DMS114 treated with DMSO at 0.1 percent for 48 hours (cell line): ENCODE data around the gene NBPF10.
"Not testable (repeated sequence)": the region's sequence is repeated elsewhere in the genome, so short reads cannot be mapped to it uniquely, and the experiment has no call there.

Source experiments
- DNase-seq: peaks from one replicate; lab custom pipeline; 2025; ENCODE audit not compliant: unreplicated experiment; lab: John Stamatoyannopoulos, UW

The NBPF10 gene, protein sequence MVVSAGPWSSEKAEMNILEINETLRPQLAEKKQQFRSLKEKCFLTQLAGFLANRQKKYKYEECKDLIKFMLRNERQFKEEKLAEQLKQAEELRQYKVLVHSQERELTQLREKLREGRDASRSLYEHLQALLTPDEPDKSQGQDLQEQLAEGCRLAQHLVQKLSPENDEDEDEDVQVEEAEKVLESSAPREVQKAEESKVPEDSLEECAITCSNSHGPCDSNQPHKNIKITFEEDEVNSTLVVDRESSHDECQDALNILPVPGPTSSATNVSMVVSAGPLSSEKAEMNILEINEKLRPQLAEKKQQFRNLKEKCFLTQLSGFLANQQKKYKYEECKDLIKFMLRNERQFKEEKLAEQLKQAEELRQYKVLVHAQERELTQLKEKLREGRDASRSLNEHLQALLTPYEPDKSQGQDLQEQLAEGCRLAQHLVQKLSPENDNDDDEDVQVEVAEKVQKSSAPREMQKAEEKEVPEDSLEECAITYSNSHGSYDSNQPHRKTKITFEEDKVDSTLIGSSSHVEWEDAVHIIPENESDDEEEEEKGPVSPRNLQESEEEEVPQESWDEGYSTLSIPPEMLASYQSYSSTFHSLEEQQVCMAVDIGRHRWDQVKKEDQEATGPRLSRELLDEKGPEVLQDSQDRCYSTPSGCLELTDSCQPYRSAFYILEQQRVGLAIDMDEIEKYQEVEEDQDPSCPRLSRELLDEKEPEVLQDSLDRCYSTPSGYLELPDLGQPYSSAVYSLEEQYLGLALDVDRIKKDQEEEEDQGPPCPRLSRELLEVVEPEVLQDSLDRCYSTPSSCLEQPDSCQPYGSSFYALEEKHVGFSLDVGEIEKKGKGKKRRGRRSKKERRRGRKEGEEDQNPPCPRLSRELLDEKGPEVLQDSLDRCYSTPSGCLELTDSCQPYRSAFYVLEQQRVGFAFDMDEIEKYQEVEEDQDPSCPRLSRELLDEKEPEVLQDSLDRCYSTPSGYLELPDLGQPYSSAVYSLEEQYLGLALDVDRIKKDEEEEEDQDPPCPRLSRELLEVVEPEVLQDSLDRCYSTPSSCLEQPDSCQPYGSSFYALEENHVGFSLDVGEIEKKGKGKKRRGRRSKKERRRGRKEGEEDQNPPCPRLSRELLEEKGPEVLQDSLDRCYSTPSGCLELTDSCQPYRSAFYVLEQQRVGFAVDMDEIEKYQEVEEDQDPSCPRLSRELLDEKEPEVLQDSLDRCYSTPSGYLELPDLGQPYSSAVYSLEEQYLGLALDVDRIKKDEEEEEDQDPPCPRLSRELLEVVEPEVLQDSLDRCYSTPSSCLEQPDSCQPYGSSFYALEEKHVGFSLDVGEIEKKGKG (N-terminal part only)

DNA sequence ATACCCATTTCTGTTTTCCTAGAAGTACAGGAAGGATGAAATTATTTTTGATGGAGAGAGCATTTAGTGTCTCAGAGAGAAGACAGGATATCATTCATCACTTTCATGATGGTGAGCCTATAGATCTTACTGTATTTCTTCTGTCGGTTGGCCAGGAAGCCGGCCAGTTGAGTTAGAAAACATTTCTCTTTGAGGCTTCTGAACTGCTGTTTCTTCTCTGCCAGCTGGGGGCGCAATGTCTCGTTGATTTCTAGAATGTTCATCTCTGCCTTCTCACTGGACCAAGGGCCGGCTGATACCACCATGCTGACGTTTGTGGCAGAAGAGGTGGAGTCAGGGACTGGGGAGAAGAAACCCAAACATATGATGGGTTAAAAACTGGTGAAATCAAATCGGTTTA lies at the start of gene NBPF10:
Gene NBPF10 (minus strand): TSS at position 340 of the 400 bp plus-strand sequence. CDS start 35 bp downstream, at position 305.
- DNase-seq = not testable (repeated sequence)

DNA sequence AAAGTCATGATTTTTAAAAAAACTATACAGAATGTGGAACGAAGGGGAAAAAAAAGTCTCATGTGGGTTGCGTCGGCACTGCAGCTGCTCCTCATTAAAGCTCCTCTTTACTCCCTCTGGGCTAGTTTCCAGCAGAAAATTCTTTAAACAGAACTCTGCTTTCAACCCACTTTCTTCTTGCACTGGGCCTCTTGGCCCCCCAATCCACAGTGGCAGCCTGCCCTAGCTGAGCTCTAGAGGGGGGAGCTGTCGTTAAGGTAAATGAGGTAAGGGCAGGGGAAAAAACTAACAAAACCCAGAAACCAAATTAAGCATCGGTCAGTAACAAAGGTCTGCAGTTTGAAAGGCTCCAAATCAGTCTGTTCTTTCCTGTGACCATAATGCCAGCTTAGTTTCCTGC lies 29.9 kb upstream of the NBPF10 start:
- not testable (repeated sequence) for DNase-seq

DNA sequence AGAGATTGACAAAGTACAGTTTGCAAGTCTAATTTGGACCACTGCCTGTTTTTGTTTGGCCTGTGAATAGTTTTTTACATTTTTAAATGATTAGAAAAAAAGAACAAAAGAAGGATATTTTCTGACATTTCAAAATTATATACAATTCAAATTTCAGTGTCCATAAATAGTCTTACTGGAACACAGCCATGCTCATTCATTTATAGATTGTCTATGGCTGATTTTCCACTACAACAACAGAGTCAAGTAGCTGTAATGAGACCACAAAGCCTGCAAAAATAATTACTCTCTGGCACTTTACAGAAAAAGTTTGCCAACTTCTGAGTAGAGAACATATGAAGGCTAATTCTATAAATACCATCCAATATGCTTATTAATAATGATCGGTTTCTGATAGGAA lies 23.1 kb upstream of the NBPF10 start:
- DNase-seq = not testable (repeated sequence)

DNA sequence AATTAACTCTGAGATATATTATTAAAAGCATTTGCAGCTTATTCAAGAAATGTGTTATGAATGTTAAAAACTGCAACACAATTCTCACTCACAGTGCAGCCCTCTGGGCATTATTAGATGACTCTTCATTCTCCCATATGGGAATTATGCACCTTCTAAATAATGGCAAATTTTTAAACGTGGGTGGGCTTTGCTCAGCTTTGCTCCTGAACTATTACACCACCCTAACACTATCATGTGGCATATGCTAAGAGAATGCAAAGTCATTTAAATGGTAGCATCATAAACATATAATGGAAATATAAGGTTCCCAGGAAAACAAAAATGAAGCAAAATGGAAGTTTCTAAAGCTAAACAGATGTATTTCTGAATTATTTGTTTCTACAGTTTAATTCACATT lies 22.7 kb upstream of the NBPF10 start:
- DNase-seq = not testable (repeated sequence)
